Natural killer cell (primary cell): ENCODE data around the gene PAK6. TPM values are rescaled to one million over a fixed set of nuclear protein-coding genes. Genes with fewer than 3 reads are reported as not detected.
A peak's percentile ranks its signal among the peaks of the same experiment; 100 is the strongest.

Source experiments
- ATAC-seq, 3 donors: fragments of 150-1000 bp in 2 of 3; fragments of 200-7000 bp in 1 of 3; cut with Tn5 transposase; 1 replicate in 1 of 3; 2 replicates in 2 of 3; pipeline ENCODE4 v1.10.0; 2021; ENCODE audit warnings: mild to moderate bottlenecking in 2 of 3, moderate library complexity in 2 of 3
- DNase-seq, 2 donors: peaks; one replicate each; pipeline versions ENCODE4 v3.0.0 to v3.0.0-alpha.2; 2013 to 2021; ENCODE audit warnings: mixed read lengths in 1 of 2
- H3K27ac ChIP-seq: one replicate; pipeline ENCODE4 v1.5.1; 2013; ENCODE audit warnings: mild to moderate bottlenecking, low read length
- H3K27me3 ChIP-seq: one replicate; pipeline ENCODE4 v1.6.1; 2013; ENCODE audit warnings: low read length; ENCODE audit not compliant: control insufficient read depth, insufficient read depth
- H3K36me3 ChIP-seq: one replicate; pipeline ENCODE4 v1.6.1; 2013; ENCODE audit warnings: low read length; ENCODE audit not compliant: control insufficient read depth, insufficient read depth
- H3K4me1 ChIP-seq: one replicate; pipeline ENCODE4 v1.6.1; 2013; ENCODE audit warnings: low read length; ENCODE audit not compliant: control insufficient read depth, insufficient read depth
- H3K4me3 ChIP-seq: one replicate; pipeline ENCODE4 v1.5.1; 2013; ENCODE audit warnings: low read length
- H3K9me3 ChIP-seq: one replicate; pipeline ENCODE4 v1.6.1; 2013; ENCODE audit warnings: low read length; ENCODE audit not compliant: control insufficient read depth, insufficient read depth
- H3K27ac Mint-ChIP-seq, 2 donors: one replicate each; pipeline ENCODE4 v1.8.0; 2022; ENCODE audit warnings: mild to moderate bottlenecking in 2 of 2, mixed read lengths in 2 of 2, moderate library complexity in 1 of 2
- H3K27me3 Mint-ChIP-seq, 2 donors: one replicate each; pipeline ENCODE4 v1.8.0; 2022; ENCODE audit warnings: low read depth in 2 of 2, mixed read lengths in 2 of 2
- H3K36me3 Mint-ChIP-seq: one replicate; pipeline ENCODE4 v1.8.0; 2022; ENCODE audit warnings: mixed read lengths
- H3K4me1 Mint-ChIP-seq, 2 donors: one replicate each; pipeline ENCODE4 v1.8.0; 2022; ENCODE audit warnings: mixed read lengths in 2 of 2
- H3K4me3 Mint-ChIP-seq: one replicate; pipeline ENCODE4 v1.8.0; 2022; ENCODE audit warnings: mild to moderate bottlenecking, moderate library complexity, mixed read lengths
- H3K9me3 Mint-ChIP-seq, 2 donors: one replicate each; pipeline ENCODE4 v1.8.0; 2022; ENCODE audit warnings: mixed read lengths in 2 of 2
- WGBS: methylation state at CpG from one replicate; pipeline ENCODE4 v1.1.7; 2013; ENCODE audit warnings: missing lambda C conversion rate; ENCODE audit not compliant: insufficient coverage; 5-methylcytosine and 5-hydroxymethylcytosine counted together
- intact Hi-C: fragments of 100-400 bp; cut with micrococcal nuclease; formaldehyde crosslinking; loops from one replicate; pipeline ENCODE4 v1.14.2; 2022
- total RNA-seq, 4 donors: library from RNA; stranded (reverse); fragments of 120-200 nt in 1 of 4; gene quantifications; one replicate each; pipeline versions ENCODE4 v1.2.3 to v1.2.4, GENCODE V29; 2013 to 2022
- TF ChIP-seq, protein P1 (sequence below): fragments of 200-600 bp; IDR thresholded peaks from one replicate; pipeline ENCODE4 v1.8.0; 2022; ENCODE audit warnings: antibody characterized with exemption

The PAK6 gene
- total RNA-seq, 3 donors from 2014 or later (not counting 1 experiment from before 2014, with no cell fraction given) = 7.6 to 10.9 (median 7.9) TPM

DNA sequence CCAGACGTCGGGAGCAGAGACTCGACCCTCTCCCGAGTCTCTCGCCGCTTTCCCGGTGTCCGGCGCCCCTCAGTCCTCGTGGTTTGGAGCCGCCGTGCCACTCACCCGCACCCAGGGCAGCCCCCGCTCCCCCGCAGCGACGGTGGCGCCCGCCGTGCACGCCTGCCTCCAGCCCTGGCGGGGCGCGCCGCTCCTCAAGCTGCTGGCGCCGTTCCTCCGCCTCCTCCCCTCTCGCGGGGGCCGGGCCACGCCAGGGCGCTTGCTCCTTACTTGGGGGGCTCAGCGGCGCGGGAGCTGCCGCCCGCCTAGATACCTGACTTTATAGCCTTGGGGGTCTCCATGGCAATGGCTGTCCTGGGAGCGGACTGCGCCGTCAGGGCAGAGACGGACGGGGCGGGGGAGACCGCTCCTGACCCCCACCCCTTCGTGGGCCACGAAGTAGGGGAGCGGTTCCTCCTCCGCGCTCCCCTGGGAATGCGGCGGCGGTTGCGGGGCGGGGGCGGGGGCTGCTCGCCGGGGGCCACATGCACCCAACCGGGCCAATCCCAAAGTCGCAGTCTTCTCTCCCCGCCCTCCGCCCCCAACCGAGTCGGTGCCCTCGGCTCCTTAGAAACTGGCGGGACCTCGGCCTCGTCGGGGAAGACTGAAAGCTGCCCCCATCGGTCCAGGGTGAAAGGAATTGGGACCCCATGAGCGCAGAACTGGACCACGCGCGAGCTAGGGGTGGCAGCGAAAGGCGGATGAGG, 44.2 kb downstream of the PAK6 start, which contains the start of gene ANKRD63:
Gene ANKRD63, minus strand, starts transcription at position 196 of the 746 bp plus-strand sequence. CDS start 478 bp downstream, outside the sequence.
- no peaks in the 10 kb centered on the region for H3K9me3 ChIP-seq
- peaks cover 18% of the 10 kb centered on the region for H3K27me3 ChIP-seq
- peak; percentile 62 to 69 (median 66) for ATAC-seq
- H3K36me3 Mint-ChIP-seq = no peaks in the 10 kb centered on the region
- H3K4me1 ChIP-seq = peaks cover 25% of the 10 kb centered on the region
- H3K27ac ChIP-seq = no peak within 1 kb of the TSS
- peaks cover 10 to 25% of the 10 kb centered on the region in 2 donors for H3K27me3 Mint-ChIP-seq
- WGBS = 3% methylated on average over 76 of the region's 76 CpGs
- TF ChIP-seq, protein P1, sequence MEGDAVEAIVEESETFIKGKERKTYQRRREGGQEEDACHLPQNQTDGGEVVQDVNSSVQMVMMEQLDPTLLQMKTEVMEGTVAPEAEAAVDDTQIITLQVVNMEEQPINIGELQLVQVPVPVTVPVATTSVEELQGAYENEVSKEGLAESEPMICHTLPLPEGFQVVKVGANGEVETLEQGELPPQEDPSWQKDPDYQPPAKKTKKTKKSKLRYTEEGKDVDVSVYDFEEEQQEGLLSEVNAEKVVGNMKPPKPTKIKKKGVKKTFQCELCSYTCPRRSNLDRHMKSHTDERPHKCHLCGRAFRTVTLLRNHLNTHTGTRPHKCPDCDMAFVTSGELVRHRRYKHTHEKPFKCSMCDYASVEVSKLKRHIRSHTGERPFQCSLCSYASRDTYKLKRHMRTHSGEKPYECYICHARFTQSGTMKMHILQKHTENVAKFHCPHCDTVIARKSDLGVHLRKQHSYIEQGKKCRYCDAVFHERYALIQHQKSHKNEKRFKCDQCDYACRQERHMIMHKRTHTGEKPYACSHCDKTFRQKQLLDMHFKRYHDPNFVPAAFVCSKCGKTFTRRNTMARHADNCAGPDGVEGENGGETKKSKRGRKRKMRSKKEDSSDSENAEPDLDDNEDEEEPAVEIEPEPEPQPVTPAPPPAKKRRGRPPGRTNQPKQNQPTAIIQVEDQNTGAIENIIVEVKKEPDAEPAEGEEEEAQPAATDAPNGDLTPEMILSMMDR = no peak
- H3K4me3 ChIP-seq = peak within 1 kb of the TSS; percentile 36
- H3K36me3 ChIP-seq = peaks cover 16% of the 10 kb centered on the region
- no peaks in the 10 kb centered on the region for H3K9me3 Mint-ChIP-seq
- H3K27ac Mint-ChIP-seq = no peak within 1 kb of the TSS
- H3K4me3 Mint-ChIP-seq = peak within 1 kb of the TSS; percentile 78
- intact Hi-C loops = no loop called here
- peak in 1 of 2 donors; percentile 64 for DNase-seq
- peaks cover 0 to 10% of the 10 kb centered on the region in 2 donors for H3K4me1 Mint-ChIP-seq

DNA sequence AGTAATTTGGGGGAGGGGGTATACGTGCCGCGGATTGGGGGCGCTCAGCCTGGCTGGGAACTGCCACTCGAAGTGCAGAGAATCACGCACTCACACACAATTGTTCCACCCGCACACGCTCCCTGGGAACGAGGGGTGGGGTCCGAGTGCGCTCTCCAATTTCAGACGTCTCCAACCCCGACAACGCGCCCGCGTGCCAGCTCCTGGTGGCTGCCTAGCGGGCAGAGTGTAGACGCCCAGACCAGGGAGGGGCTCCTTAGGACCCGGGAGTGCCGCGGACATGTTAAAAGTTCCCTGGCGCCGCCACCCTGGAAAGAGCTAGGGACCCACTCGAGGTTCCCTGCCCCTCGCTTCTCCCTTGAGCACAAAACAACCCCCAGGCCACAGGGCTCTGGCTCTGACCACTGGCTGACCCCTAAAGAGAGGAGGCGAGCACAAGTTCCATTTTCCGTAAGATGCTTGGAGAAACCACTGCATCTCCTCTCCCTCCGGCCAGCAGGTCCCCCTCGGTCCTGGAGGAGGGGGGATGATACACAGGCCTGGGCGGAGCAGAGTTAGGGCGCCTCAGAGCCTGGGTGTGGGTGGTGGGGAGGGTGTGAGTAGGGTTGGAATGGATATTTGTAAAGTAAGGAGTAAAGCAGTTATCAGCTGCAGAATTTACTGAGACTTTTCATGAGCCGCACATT, 44.9 kb downstream of the PAK6 start:
- no peak for DNase-seq
- Histone ChIP-seq H3K27me3 (peaks cover 18% of the 10 kb centered on the region), H3K9me3 (no peaks in the 10 kb centered on the region), H3K4me1 (peaks cover 23% of the 10 kb centered on the region), H3K4me3 (no peak overlapping the region), H3K27ac (no peak overlapping the region), H3K36me3 (peaks cover 23% of the 10 kb centered on the region)
- Mint-ChIP-seq H3K36me3 (no peaks in the 10 kb centered on the region), H3K4me1 (peaks cover 0 to 5% of the 10 kb centered on the region in 2 donors), H3K9me3 (no peaks in the 10 kb centered on the region), H3K4me3 (peak overlapping the region; percentile 40), H3K27me3 (peaks cover 3 to 20% of the 10 kb centered on the region in 2 donors), H3K27ac (no peak overlapping the region)
- WGBS = 49% methylated on average over 33 of the region's 33 CpGs
- TF ChIP-seq, protein P1 = no peak
- intact Hi-C loops = no loop called here
- ATAC-seq = no peak

DNA sequence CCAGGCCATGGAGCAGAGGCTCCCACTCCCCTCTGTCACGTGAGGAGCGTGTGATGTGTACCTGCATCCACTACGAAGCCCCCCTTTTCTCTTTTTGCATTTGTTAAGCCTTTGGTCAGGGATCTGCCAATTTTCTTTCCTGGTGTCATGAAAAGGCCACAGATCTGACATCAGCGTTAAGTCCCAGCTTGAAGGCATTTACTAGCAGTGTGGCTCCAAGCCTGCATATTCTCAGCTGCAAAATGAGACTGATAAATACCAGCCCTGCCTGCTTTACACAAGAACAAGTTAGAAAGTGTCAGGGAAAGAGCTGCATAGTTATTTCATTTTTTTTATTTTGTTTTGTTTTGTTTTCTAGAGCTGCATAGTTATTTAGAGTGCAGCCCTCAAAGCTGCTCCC, 46.3 kb downstream of the PAK6 start:
- intact Hi-C loops = no loop called here
- Mint-ChIP-seq H3K4me1 (peaks cover 0 to 5% of the 10 kb centered on the region in 2 donors), H3K27ac (peak overlapping the region in 1 of 2 donors; percentile 56), H3K27me3 (peaks cover 0 to 11% of the 10 kb centered on the region in 2 donors), H3K36me3 (no peaks in the 10 kb centered on the region), H3K4me3 (no peak overlapping the region), H3K9me3 (no peaks in the 10 kb centered on the region)
- Histone ChIP-seq H3K9me3 (no peaks in the 10 kb centered on the region), H3K27me3 (peaks cover 12% of the 10 kb centered on the region), H3K4me3 (no peak overlapping the region), H3K27ac (no peak overlapping the region), H3K4me1 (peaks cover 15% of the 10 kb centered on the region), H3K36me3 (peaks cover 37% of the 10 kb centered on the region)
- ATAC-seq (no peak), DNase-seq (no peak)
- WGBS = 92% methylated on average over 4 of the region's 4 CpGs
- TF ChIP-seq, protein P1 = no peak
